Activated CD4-positive, CD25-positive, alpha-beta regulatory T cell treated with anti-CD3 and anti-CD28 coated beads, Interleukin-2, amount 50 U/mL, for 72 hours (primary cell): Measurements from ENCODE around the gene TMBIM6.
"Not testable (repeated sequence)": the region's sequence is repeated elsewhere in the genome, so short reads cannot be mapped to it uniquely, and the experiment has no call there.

Experiments
- DNase-seq: peaks from one replicate; pipeline ENCODE4 v3.0.0; 2021

Gene TMBIM6

GRCh38 chr12:49740930-49741881, at the start of gene TMBIM6:
Gene TMBIM6 (plus strand): TSS chr12:49741557. CDS start chr12:49752494, 10,937 bp downstream.
- DNase-seq, result peak; percentile 96

- DNase-seq, result no peak
Observed at GRCh38 chr12:49692851-49693250, 48.5 kb upstream of the TMBIM6 start.

GRCh38 chr12:49693931-49694444, 47.4 kb upstream of the TMBIM6 start:
- no peak for DNase-seq

GRCh38 chr12:49696723-49697122, 44.6 kb upstream of the TMBIM6 start:
- DNase-seq, result no peak

GRCh38 chr12:49697808-49698207, 43.5 kb upstream of the TMBIM6 start:
- no peak for DNase-seq

- peak; percentile 37 for DNase-seq
Observed at GRCh38 chr12:49698619-49699545, 42.5 kb upstream of the TMBIM6 start.

- DNase-seq, result no peak
Observed at GRCh38 chr12:49702009-49702408, 39.3 kb upstream of the TMBIM6 start.

GRCh38 chr12:49702676-49703215, 38.6 kb upstream of the TMBIM6 start:
- no peak for DNase-seq

- no peak for DNase-seq
Observed at GRCh38 chr12:49703647-49704137, 37.7 kb upstream of the TMBIM6 start.

- peak; percentile 38 for DNase-seq
Observed at GRCh38 chr12:49705479-49706134, 35.8 kb upstream of the TMBIM6 start.

GRCh38 chr12:49706351-49707127, 34.8 kb upstream of the TMBIM6 start:
- DNase-seq, result peak; percentile 35

GRCh38 chr12:49707128-49707811, 34.1 kb upstream of the TMBIM6 start, which contains the start of gene FMNL3:
Gene FMNL3 (minus strand): TSS chr12:49707405. CDS start chr12:49707180, 225 bp downstream.
- peak; percentile 100 for DNase-seq

- DNase-seq, result no peak
Observed at GRCh38 chr12:49707812-49708147, 33.6 kb upstream of the TMBIM6 start.

- DNase-seq, result no peak
Observed at GRCh38 chr12:49708851-49709250, 32.5 kb upstream of the TMBIM6 start.

GRCh38 chr12:49713952-49714351, 27.4 kb upstream of the TMBIM6 start:
- DNase-seq, result not testable (repeated sequence)

GRCh38 chr12:49716553-49716952, 24.8 kb upstream of the TMBIM6 start:
- DNase-seq, result no peak

GRCh38 chr12:49717800-49718199, 23.6 kb upstream of the TMBIM6 start:
- not testable (repeated sequence) for DNase-seq

- no peak for DNase-seq
Observed at GRCh38 chr12:49720214-49720613, 21.1 kb upstream of the TMBIM6 start.

GRCh38 chr12:49721355-49721754, 20.0 kb upstream of the TMBIM6 start:
- not testable (repeated sequence) for DNase-seq

- DNase-seq, result no peak
Observed at GRCh38 chr12:49728446-49728845, 12.9 kb upstream of the TMBIM6 start.

GRCh38 chr12:49730050-49730449, 11.3 kb upstream of the TMBIM6 start:
- no peak for DNase-seq
